DOHH2 (cell line): ENCODE data around the gene PHAF1.
A peak's percentile ranks its signal among the peaks of the same experiment; 100 is the strongest.

Experiments
- H3F3A ChIP-seq: fragments of 200-600 bp; sonication (generic), shearing (Covaris generic); 2 replicates; pipeline ENCODE4 v1.6.0; 2016; ENCODE audit warnings: antibody characterized with exemption, mild to moderate bottlenecking; ENCODE audit not compliant: control insufficient read depth, insufficient read depth
- H3K27ac ChIP-seq: fragments of 200-600 bp; sonication (generic); 2 replicates; pipeline ENCODE4 v1.5.1; 2014; ENCODE audit warnings: low read depth, mild to moderate bottlenecking, low read length, moderate library complexity
- H3K27me3 ChIP-seq: fragments of 200-600 bp; sonication (generic); 2 replicates; pipeline ENCODE4 v1.6.1; 2014; ENCODE audit warnings: mild to moderate bottlenecking, low read length, mixed read lengths; ENCODE audit not compliant: control insufficient read depth
- H3K36me3 ChIP-seq: fragments of 200-600 bp; sonication (generic); 2 replicates; pipeline ENCODE4 v1.6.1; 2014; ENCODE audit warnings: mild to moderate bottlenecking, low read length, moderate library complexity, mixed read lengths; ENCODE audit not compliant: control insufficient read depth
- H3K4me1 ChIP-seq: fragments of 200-600 bp; sonication (generic); 2 replicates; pipeline ENCODE4 v1.6.1; 2014; ENCODE audit warnings: mild to moderate bottlenecking, low read length, mixed read lengths; ENCODE audit not compliant: control insufficient read depth
- H3K4me2 ChIP-seq: fragments of 200-600 bp; sonication (generic); 2 replicates; pipeline ENCODE4 v1.6.0; 2014; ENCODE audit warnings: mild to moderate bottlenecking, low read length, moderate library complexity
- H3K4me3 ChIP-seq: fragments of 200-600 bp; sonication (generic); 2 replicates; pipeline ENCODE4 v1.5.1; 2014; ENCODE audit warnings: mild to moderate bottlenecking, low read length, mixed read lengths
- H3K79me2 ChIP-seq: fragments of 200-600 bp; sonication (generic); 2 replicates; pipeline ENCODE4 v1.6.1; 2014; ENCODE audit warnings: mild to moderate bottlenecking, low read length, mixed read lengths; ENCODE audit not compliant: control insufficient read depth
- H3K9me2 ChIP-seq: fragments of 200-600 bp; sonication (generic); replicated peaks from 2 replicates; pipeline ENCODE4 v1.6.1; 2014; ENCODE audit warnings: mild to moderate bottlenecking, low read length, mixed read lengths; ENCODE audit not compliant: control insufficient read depth
- H3K9me3 ChIP-seq: fragments of 200-600 bp; sonication (generic); 2 replicates; pipeline ENCODE4 v1.6.1; 2014; ENCODE audit warnings: antibody characterized with exemption, low read length, mixed read lengths; ENCODE audit not compliant: control insufficient read depth, insufficient read depth
- H4K20me1 ChIP-seq: fragments of 200-600 bp; sonication (generic); 2 replicates; pipeline ENCODE4 v1.6.0; 2014; ENCODE audit warnings: low read depth, mild to moderate bottlenecking, antibody characterized with exemption, low read length, moderate library complexity; ENCODE audit not compliant: control insufficient read depth, insufficient read depth
- EZH2phosphoT487 ChIP-seq: fragments of 200-600 bp; sonication (generic); IDR thresholded peaks from 2 replicates; pipeline ENCODE4 v1.6.1; 2017; ENCODE audit warnings: borderline replicate concordance, mild to moderate bottlenecking, antibody characterized with exemption, low read length, moderate library complexity, mixed read lengths
- TF ChIP-seq, protein P1 (sequence below): fragments of 200-600 bp; sonication (generic); IDR thresholded peaks from one replicate; pipeline ENCODE4 v1.5.1; 2014; ENCODE audit warnings: antibody characterized with exemption, mild to moderate bottlenecking, low read depth, low read length; ENCODE audit not compliant: poor library complexity, severe bottlenecking

Gene PHAF1

GRCh38 chr16:67173323-67173722 lies 63.6 kb downstream of the PHAF1 start:
- H3K36me3 ChIP-seq: no peaks in the 10 kb centered on the region
- H4K20me1 ChIP-seq: no peaks in the 10 kb centered on the region
- H3K27ac ChIP-seq: no peak overlapping the region
- peaks cover 72% of the 10 kb centered on the region for H3K27me3 ChIP-seq
- peak overlapping the region; percentile 67; the same call in 1 of the 2 replicates for H3K4me3 ChIP-seq
- H3K9me3 ChIP-seq: no peaks in the 10 kb centered on the region
- no peaks in the 10 kb centered on the region for H3K79me2 ChIP-seq
- H3K4me2 ChIP-seq: peak overlapping the region; percentile 89
- H3K9me2 ChIP-seq: no peaks in the 10 kb centered on the region
- TF ChIP-seq EZH2phosphoT487: no peak
- TF ChIP-seq, protein P1, sequence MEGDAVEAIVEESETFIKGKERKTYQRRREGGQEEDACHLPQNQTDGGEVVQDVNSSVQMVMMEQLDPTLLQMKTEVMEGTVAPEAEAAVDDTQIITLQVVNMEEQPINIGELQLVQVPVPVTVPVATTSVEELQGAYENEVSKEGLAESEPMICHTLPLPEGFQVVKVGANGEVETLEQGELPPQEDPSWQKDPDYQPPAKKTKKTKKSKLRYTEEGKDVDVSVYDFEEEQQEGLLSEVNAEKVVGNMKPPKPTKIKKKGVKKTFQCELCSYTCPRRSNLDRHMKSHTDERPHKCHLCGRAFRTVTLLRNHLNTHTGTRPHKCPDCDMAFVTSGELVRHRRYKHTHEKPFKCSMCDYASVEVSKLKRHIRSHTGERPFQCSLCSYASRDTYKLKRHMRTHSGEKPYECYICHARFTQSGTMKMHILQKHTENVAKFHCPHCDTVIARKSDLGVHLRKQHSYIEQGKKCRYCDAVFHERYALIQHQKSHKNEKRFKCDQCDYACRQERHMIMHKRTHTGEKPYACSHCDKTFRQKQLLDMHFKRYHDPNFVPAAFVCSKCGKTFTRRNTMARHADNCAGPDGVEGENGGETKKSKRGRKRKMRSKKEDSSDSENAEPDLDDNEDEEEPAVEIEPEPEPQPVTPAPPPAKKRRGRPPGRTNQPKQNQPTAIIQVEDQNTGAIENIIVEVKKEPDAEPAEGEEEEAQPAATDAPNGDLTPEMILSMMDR: no peak
- no peaks in the 10 kb centered on the region; the same call in 1 of the 2 replicates for H3F3A ChIP-seq
- peaks cover 28% of the 10 kb centered on the region for H3K4me1 ChIP-seq

- Histone ChIP-seq H3K4me1 (peaks cover 34% of the 10 kb centered on the region), H3K27me3 (peaks cover 70% of the 10 kb centered on the region), H3K79me2 (no peaks in the 10 kb centered on the region), H3K4me3 (peak overlapping the region; percentile 67), H3K9me2 (no peaks in the 10 kb centered on the region), H3K36me3 (no peaks in the 10 kb centered on the region), H3K27ac (no peak overlapping the region), H4K20me1 (0 out of 2 replicates have a peak, but pooled peaks cover 4% of the 10 kb centered on the region), H3F3A (no peaks in the 10 kb centered on the region; the same call in 1 of the 2 replicates), H3K9me3 (no peaks in the 10 kb centered on the region), H3K4me2 (peak overlapping the region; percentile 89)
- peak; percentile 30; the same call in 1 of the 2 replicates for TF ChIP-seq EZH2phosphoT487
- TF ChIP-seq, protein P1: no peak
These were observed 64.3 kb downstream of the PHAF1 start for GRCh38 chr16:67173808-67174705.

- no peaks in the 10 kb centered on the region; the same call in 1 of the 2 replicates for H3F3A ChIP-seq
- H3K4me2 ChIP-seq: peak overlapping the region; percentile 89
- no peaks in the 10 kb centered on the region for H3K9me3 ChIP-seq
- H3K36me3 ChIP-seq: no peaks in the 10 kb centered on the region
- H3K79me2 ChIP-seq: no peaks in the 10 kb centered on the region
- no peak overlapping the region for H3K27ac ChIP-seq
- H3K4me1 ChIP-seq: peaks cover 34% of the 10 kb centered on the region
- no peaks in the 10 kb centered on the region for H3K9me2 ChIP-seq
- TF ChIP-seq, protein P1: no peak
- no peak for TF ChIP-seq EZH2phosphoT487
- H3K4me3 ChIP-seq: peak overlapping the region; percentile 67
- peaks cover 64% of the 10 kb centered on the region for H3K27me3 ChIP-seq
- 0 out of 2 replicates have a peak, but pooled peaks cover 4% of the 10 kb centered on the region for H4K20me1 ChIP-seq
These were observed 65.0 kb downstream of the PHAF1 start for GRCh38 chr16:67174706-67175231.
